ENCODE measurements around the gene INPPL1.

Gene INPPL1

DNA sequence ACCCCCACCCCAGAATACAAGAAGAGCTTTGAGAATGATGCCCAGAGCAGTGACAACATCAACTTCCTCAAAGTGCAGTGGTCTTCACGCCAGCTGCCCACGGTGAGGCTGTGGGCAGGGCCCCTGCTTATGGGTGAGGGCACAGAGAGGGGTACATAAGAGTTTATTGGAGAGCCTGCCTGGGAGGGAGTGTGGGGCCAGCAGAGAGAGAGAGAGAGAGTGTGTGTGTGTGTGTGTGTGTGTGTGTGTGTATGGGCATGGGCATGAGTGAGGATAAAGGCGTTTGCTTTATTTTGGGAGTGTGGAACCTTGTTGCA lies 9.9 kb downstream of the INPPL1 start:
- TF ChIP-seq, protein P1, sequence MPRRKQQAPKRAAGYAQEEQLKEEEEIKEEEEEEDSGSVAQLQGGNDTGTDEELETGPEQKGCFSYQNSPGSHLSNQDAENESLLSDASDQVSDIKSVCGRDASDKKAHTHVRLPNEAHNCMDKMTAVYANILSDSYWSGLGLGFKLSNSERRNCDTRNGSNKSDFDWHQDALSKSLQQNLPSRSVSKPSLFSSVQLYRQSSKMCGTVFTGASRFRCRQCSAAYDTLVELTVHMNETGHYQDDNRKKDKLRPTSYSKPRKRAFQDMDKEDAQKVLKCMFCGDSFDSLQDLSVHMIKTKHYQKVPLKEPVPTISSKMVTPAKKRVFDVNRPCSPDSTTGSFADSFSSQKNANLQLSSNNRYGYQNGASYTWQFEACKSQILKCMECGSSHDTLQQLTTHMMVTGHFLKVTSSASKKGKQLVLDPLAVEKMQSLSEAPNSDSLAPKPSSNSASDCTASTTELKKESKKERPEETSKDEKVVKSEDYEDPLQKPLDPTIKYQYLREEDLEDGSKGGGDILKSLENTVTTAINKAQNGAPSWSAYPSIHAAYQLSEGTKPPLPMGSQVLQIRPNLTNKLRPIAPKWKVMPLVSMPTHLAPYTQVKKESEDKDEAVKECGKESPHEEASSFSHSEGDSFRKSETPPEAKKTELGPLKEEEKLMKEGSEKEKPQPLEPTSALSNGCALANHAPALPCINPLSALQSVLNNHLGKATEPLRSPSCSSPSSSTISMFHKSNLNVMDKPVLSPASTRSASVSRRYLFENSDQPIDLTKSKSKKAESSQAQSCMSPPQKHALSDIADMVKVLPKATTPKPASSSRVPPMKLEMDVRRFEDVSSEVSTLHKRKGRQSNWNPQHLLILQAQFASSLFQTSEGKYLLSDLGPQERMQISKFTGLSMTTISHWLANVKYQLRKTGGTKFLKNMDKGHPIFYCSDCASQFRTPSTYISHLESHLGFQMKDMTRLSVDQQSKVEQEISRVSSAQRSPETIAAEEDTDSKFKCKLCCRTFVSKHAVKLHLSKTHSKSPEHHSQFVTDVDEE (CRISPR knock-in tag; IDR thresholded peaks at IDR 0.05), result no peak
- TF ChIP-seq ZNF70 (CRISPR knock-in tag; IDR thresholded peaks at IDR 0.05), result no peak
- TF ChIP-seq, protein P2, sequence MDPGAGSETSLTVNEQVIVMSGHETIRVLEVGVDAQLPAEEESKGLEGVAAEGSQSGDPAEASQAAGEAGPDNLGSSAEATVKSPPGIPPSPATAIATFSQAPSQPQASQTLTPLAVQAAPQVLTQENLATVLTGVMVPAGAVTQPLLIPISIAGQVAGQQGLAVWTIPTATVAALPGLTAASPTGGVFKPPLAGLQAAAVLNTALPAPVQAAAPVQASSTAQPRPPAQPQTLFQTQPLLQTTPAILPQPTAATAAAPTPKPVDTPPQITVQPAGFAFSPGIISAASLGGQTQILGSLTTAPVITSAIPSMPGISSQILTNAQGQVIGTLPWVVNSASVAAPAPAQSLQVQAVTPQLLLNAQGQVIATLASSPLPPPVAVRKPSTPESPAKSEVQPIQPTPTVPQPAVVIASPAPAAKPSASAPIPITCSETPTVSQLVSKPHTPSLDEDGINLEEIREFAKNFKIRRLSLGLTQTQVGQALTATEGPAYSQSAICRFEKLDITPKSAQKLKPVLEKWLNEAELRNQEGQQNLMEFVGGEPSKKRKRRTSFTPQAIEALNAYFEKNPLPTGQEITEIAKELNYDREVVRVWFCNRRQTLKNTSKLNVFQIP (CRISPR knock-in tag; IDR thresholded peaks at IDR 0.05; ENCODE audit: borderline replicate concordance, low read depth), result no peak
- TF ChIP-seq ISL1 (CRISPR knock-in tag; IDR thresholded peaks at IDR 0.05), result no peak
- TF ChIP-seq TOX (CRISPR knock-in tag; IDR thresholded peaks at IDR 0.05; ENCODE audit: borderline replicate concordance), result no peak
- no peak for TF ChIP-seq ZNF8 (CRISPR knock-in tag; IDR thresholded peaks at IDR 0.05)
- no peak for TF ChIP-seq ZFP3 (CRISPR knock-in tag; IDR thresholded peaks at IDR 0.05)
- no peak for TF ChIP-seq BACH2 (CRISPR knock-in tag; IDR thresholded peaks at IDR 0.05; ENCODE audit: borderline replicate concordance)
- TF ChIP-seq, protein P3, sequence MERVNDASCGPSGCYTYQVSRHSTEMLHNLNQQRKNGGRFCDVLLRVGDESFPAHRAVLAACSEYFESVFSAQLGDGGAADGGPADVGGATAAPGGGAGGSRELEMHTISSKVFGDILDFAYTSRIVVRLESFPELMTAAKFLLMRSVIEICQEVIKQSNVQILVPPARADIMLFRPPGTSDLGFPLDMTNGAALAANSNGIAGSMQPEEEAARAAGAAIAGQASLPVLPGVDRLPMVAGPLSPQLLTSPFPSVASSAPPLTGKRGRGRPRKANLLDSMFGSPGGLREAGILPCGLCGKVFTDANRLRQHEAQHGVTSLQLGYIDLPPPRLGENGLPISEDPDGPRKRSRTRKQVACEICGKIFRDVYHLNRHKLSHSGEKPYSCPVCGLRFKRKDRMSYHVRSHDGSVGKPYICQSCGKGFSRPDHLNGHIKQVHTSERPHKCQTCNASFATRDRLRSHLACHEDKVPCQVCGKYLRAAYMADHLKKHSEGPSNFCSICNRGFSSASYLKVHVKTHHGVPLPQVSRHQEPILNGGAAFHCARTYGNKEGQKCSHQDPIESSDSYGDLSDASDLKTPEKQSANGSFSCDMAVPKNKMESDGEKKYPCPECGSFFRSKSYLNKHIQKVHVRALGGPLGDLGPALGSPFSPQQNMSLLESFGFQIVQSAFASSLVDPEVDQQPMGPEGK (CRISPR knock-in tag; IDR thresholded peaks at IDR 0.05; ENCODE audit: borderline replicate concordance), result no peak
- TF ChIP-seq, protein P4, sequence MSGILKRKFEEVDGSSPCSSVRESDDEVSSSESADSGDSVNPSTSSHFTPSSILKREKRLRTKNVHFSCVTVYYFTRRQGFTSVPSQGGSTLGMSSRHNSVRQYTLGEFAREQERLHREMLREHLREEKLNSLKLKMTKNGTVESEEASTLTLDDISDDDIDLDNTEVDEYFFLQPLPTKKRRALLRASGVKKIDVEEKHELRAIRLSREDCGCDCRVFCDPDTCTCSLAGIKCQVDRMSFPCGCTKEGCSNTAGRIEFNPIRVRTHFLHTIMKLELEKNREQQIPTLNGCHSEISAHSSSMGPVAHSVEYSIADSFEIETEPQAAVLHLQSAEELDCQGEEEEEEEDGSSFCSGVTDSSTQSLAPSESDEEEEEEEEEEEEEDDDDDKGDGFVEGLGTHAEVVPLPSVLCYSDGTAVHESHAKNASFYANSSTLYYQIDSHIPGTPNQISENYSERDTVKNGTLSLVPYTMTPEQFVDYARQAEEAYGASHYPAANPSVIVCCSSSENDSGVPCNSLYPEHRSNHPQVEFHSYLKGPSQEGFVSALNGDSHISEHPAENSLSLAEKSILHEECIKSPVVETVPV (CRISPR knock-in tag; IDR thresholded peaks at IDR 0.05), result no peak
- TF ChIP-seq ARNTL (CRISPR knock-in tag; IDR thresholded peaks at IDR 0.05; ENCODE audit: borderline replicate concordance, low read depth), result no peak
- TF ChIP-seq ZFP30 (CRISPR knock-in tag; IDR thresholded peaks at IDR 0.05), result no peak
- TF ChIP-seq SNAI2 (CRISPR knock-in tag; IDR thresholded peaks at IDR 0.05), result no peak
- no peak for TF ChIP-seq ESRRG (CRISPR knock-in tag; IDR thresholded peaks at IDR 0.05)
- no peak for TF ChIP-seq ZC3H10 (CRISPR knock-in tag; IDR thresholded peaks at IDR 0.05)
- ATAC-seq, result no peak

DNA sequence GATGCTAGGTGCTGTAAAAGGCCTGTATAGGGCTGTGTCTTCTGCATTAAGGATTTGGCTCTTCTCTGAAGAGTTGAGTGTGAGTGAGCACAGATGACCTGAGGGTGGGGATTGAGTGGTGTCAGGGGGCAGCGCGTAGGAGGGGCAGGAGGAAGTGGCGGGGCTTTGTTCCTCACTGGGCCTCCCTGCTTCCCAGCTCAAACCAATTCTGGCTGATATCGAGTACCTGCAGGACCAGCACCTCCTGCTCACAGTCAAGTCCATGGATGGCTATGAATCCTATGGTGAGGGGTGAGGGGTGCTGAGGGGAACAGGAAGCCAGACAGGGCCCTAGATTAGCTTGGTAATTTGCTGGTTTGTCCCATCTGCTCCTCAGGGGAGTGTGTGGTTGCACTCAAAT lies 10.4 kb downstream of the INPPL1 start:
- TF ChIP-seq, protein P3 (CRISPR knock-in tag; IDR thresholded peaks at IDR 0.05; ENCODE audit: borderline replicate concordance), result no peak
- TF ChIP-seq ZNF70 (CRISPR knock-in tag; IDR thresholded peaks at IDR 0.05), result peak; percentile 3; the same call in 1 of the 2 replicates
- ATAC-seq, result no peak

DNA sequence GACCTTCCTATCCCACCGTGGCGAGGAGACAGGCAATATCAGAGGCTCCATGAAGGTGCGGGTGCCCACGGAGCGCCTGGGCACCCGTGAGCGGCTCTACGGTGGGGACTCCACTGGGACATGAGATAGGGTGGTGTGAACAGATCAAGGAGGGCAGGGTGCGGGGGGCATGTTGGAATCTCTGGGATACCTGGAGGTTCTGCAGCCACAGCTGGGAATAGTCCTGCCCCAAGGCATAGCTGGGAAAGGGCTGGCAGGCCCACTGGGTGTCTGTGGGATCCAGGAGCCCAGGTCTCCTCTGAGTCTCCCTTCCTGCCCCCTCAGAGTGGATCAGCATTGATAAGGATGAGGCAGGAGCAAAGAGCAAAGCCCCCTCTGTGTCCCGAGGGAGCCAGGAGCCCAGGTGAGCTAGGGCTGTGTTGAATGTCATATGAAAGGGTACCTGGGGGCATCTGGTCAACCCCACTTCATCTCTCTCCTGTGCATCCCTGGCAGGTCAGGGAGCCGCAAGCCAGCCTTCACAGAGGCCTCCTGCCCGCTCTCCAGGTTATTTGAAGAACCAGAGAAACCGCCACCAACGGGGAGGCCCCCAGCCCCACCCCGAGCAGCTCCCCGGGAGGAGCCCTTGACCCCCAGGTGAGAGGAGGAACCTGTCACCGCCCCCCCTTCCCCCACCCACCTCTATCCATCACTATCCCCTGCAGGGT lies 10.9 kb downstream of the INPPL1 start:
- no peak for ATAC-seq
- TF ChIP-seq, protein P3 (CRISPR knock-in tag; IDR thresholded peaks at IDR 0.05; ENCODE audit: borderline replicate concordance), result 0 out of 2 replicates have a peak, but pooled peaks have one; percentile 9
- TF ChIP-seq, protein P2 (CRISPR knock-in tag; IDR thresholded peaks at IDR 0.05; ENCODE audit: borderline replicate concordance, low read depth), result no peak
- TF ChIP-seq ZNF8 (CRISPR knock-in tag; IDR thresholded peaks at IDR 0.05) (peak; percentile 39; the same call in 1 of the 2 replicates), PPARA (CRISPR knock-in tag; IDR thresholded peaks at IDR 0.05; ENCODE audit: borderline replicate concordance) (0 out of 2 replicates have a peak, but pooled peaks have one; percentile 57), ZNF565 (CRISPR knock-in tag; conservative IDR thresholded peaks at IDR 0.05; ENCODE audit: low read depth) (peak; percentile 44), ZNF70 (CRISPR knock-in tag; IDR thresholded peaks at IDR 0.05) (peak; percentile 32), TCF4 (CRISPR knock-in tag; IDR thresholded peaks at IDR 0.05; ENCODE audit: borderline replicate concordance) (no peak; the same call in 1 of the 2 replicates), BACH2 (CRISPR knock-in tag; IDR thresholded peaks at IDR 0.05; ENCODE audit: borderline replicate concordance) (no peak), ZFP3 (CRISPR knock-in tag; IDR thresholded peaks at IDR 0.05) (no peak), GLIS3 (CRISPR knock-in tag; IDR thresholded peaks at IDR 0.05) (peak; percentile 89)
- TF ChIP-seq, protein P4 (CRISPR knock-in tag; IDR thresholded peaks at IDR 0.05), result peak; percentile 89
